Stromal cell of bone marrow (primary cell): ENCODE data around the gene PARVG.

ENCODE experiments used
- DNase-seq: peaks from one replicate; pipeline ENCODE4 v3.0.0-alpha.2; 2012; ENCODE audit warnings: low read depth

Gene PARVG

GRCh38 chr22:44179989-44180705 lies 578 bp upstream of the PARVG start:
- no peak for DNase-seq

- DNase-seq: no peak
These were observed 547 bp downstream of the PARVG start for GRCh38 chr22:44181033-44181911.

GRCh38 chr22:44181912-44182587 lies 1.3 kb downstream of the PARVG start:
- no peak for DNase-seq

- DNase-seq: no peak
These were observed 2.0 kb downstream of the PARVG start for GRCh38 chr22:44182588-44183286.

GRCh38 chr22:44183287-44183588 lies 2.5 kb downstream of the PARVG start:
- DNase-seq: no peak

- no peak for DNase-seq
These were observed 3.3 kb downstream of the PARVG start for GRCh38 chr22:44184006-44184405.

GRCh38 chr22:44185237-44186120 lies 4.8 kb downstream of the PARVG start:
- no peak for DNase-seq

- DNase-seq: no peak
These were observed 5.4 kb downstream of the PARVG start for GRCh38 chr22:44186121-44186510.

GRCh38 chr22:44186737-44187136 lies 6.0 kb downstream of the PARVG start:
- no peak for DNase-seq

- no peak for DNase-seq
These were observed 7.0 kb downstream of the PARVG start for GRCh38 chr22:44187652-44188230.

- no peak for DNase-seq
These were observed 7.6 kb downstream of the PARVG start for GRCh38 chr22:44188316-44188715.

GRCh38 chr22:44188986-44189630 lies 8.4 kb downstream of the PARVG start:
- DNase-seq: no peak

GRCh38 chr22:44190381-44190976 lies 9.8 kb downstream of the PARVG start:
- no peak for DNase-seq

- no peak for DNase-seq
These were observed 10.3 kb downstream of the PARVG start for GRCh38 chr22:44191036-44191454.

GRCh38 chr22:44192098-44192815 lies 11.5 kb downstream of the PARVG start:
- no peak for DNase-seq

GRCh38 chr22:44192816-44193534 lies 12.2 kb downstream of the PARVG start:
- DNase-seq: no peak

GRCh38 chr22:44193535-44193891 lies 12.8 kb downstream of the PARVG start:
- DNase-seq: no peak

- no peak for DNase-seq
These were observed 13.8 kb downstream of the PARVG start for GRCh38 chr22:44194569-44194968.
